ENCODE measurements around the gene DCXR.

Gene DCXR

DNA sequence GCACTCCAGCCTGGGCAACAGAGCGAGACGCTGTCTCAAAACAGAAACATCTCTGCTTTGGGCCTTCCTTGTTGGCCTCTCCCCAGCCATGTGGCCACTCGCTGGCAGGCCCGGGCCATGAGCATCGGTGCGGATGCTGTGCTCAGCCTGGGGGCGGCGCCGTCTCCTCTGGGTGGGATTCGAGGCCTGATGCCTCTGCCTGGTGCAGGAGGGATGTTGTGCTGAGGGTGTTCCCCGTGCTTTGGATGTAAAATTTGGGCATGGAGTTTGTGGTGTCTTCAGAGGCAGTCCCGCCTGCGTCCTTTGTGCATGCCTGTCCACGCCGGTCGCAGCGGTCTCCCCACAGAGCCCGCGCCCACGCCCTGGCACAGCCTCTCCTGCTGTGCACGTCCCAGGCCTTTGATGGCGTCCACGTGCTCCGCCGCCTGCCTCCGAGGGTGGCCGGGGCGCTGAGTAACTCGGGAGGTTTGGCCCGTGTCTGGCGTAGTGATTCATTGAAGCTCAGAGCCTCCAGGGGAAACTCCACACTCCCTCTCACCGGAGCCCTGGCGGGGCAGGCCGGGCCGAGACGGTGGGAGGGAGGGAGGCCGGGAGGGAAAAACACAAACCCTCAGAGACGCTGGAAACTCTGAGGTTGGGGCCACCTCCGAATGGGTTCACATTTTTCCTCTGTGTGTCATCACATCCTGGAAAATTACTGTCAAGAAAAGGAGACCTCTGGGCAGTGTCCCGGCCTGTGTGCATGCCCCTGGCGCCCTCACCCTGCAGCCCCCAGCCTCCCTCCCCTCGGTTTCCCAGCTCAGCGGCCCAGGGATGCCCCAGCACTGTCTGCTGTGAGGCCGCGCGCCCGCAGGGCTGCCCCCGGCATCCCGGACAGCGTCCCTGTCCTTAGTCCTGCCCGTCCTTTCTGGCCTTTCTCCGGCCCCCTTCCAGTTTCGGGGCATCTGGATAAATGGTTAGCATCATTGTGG is 33.8 kb downstream of the DCXR start:
- TF ChIP-seq, protein P1, sequence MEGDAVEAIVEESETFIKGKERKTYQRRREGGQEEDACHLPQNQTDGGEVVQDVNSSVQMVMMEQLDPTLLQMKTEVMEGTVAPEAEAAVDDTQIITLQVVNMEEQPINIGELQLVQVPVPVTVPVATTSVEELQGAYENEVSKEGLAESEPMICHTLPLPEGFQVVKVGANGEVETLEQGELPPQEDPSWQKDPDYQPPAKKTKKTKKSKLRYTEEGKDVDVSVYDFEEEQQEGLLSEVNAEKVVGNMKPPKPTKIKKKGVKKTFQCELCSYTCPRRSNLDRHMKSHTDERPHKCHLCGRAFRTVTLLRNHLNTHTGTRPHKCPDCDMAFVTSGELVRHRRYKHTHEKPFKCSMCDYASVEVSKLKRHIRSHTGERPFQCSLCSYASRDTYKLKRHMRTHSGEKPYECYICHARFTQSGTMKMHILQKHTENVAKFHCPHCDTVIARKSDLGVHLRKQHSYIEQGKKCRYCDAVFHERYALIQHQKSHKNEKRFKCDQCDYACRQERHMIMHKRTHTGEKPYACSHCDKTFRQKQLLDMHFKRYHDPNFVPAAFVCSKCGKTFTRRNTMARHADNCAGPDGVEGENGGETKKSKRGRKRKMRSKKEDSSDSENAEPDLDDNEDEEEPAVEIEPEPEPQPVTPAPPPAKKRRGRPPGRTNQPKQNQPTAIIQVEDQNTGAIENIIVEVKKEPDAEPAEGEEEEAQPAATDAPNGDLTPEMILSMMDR (IDR thresholded peaks at IDR 0.05; ENCODE audit: unreplicated experiment in 3 of 3): no peak
- peak overlapping the region in 2 of 3 experiments; percentile 45 to 46 for H3K27ac Mint-ChIP-seq
- H3K36me3 Mint-ChIP-seq (ENCODE audit: low read depth): no peaks in the 10 kb centered on the region
- H3K4me3 Mint-ChIP-seq: peak overlapping the region in 1 of 3 experiments; percentile 28
- no peaks in the 10 kb centered on the region for H3K27me3 Mint-ChIP-seq (ENCODE audit: low read depth)
- H3K9me3 Mint-ChIP-seq: no peaks in the 10 kb centered on the region
- H3K4me1 Mint-ChIP-seq: peaks cover 29% of the 10 kb centered on the region

DNA sequence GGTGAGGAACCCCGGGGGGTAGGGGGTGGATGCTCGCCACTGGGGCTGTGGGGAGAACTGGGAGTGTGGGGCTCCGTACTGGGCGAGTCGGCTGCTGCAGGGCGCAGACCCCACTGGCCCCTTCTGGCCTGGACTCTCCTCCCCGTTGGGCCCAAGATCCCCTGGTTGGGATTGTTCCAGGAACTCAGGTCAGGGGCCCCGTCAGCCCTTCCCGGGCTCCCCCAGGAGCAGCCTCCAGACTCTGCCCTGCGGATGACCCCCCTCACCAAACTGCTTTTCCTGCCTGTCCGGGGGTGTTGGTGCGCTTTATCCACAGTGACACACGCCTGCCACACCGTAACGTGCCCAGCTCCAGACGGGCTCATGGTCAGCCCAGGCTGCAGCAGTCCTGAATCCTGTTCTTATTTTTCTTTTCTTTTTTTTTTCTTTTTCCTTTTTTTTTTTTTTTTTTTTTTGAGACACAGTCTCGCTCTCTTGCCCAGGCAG is 35.9 kb downstream of the DCXR start:
- no peaks in the 10 kb centered on the region for H3K9me3 Mint-ChIP-seq
- no peaks in the 10 kb centered on the region for H3K27me3 Mint-ChIP-seq (ENCODE audit: low read depth)
- no peak overlapping the region for H3K4me3 Mint-ChIP-seq
- TF ChIP-seq, protein P1 (IDR thresholded peaks at IDR 0.05; ENCODE audit: unreplicated experiment in 3 of 3): no peak
- peaks cover 5% of the 10 kb centered on the region for H3K36me3 Mint-ChIP-seq (ENCODE audit: low read depth)
- H3K27ac Mint-ChIP-seq: peak overlapping the region in 1 of 3 experiments; percentile 63
- peaks cover 37% of the 10 kb centered on the region for H3K4me1 Mint-ChIP-seq

DNA sequence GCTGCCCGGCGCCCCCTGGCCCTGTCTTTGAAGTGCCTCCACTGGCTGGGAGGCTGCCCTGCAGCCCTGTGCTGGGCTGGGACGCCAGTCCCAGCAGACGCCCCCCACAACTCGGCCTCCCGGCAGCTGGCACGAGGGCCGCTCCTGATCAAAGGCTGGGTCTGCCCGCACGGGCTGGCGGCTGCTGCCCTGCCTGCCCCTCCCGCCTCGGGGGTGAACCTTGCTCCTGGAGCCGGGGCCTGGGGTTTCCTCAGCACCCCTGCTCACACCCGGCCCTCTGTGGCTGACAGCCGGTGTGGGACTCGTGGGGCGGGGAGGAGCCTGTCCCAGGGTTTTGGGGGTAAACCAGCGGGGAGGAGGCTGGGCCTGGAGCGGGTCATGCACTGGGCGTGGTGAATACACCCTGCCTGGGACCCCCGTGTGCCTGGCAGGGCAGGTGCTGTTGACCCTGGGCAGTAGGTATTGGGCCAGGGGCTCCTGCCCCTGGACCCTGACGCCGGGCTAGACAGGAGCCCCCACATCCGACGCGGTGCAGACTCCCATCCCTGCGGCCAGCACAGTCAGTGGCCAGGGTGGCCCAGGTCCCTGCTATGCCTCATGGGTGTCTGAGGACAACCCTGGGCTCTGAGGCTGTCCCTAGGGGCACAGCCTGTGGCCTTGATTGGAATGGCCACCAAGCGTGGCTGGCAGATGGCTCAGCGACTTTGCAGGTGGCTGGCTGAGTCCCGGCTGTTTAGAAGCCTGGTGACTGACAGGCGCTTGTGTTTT is 36.5 kb downstream of the DCXR start:
- TF ChIP-seq, protein P1 (IDR thresholded peaks at IDR 0.05; ENCODE audit: unreplicated experiment in 3 of 3): no peak
- H3K4me3 Mint-ChIP-seq: no peak overlapping the region
- H3K9me3 Mint-ChIP-seq: no peaks in the 10 kb centered on the region
- no peaks in the 10 kb centered on the region for H3K27me3 Mint-ChIP-seq (ENCODE audit: low read depth)
- peak overlapping the region in 2 of 3 experiments; percentile 77 to 97 for H3K27ac Mint-ChIP-seq
- H3K4me1 Mint-ChIP-seq: peaks cover 31% of the 10 kb centered on the region
- H3K36me3 Mint-ChIP-seq (ENCODE audit: low read depth): peaks cover 5% of the 10 kb centered on the region

DNA sequence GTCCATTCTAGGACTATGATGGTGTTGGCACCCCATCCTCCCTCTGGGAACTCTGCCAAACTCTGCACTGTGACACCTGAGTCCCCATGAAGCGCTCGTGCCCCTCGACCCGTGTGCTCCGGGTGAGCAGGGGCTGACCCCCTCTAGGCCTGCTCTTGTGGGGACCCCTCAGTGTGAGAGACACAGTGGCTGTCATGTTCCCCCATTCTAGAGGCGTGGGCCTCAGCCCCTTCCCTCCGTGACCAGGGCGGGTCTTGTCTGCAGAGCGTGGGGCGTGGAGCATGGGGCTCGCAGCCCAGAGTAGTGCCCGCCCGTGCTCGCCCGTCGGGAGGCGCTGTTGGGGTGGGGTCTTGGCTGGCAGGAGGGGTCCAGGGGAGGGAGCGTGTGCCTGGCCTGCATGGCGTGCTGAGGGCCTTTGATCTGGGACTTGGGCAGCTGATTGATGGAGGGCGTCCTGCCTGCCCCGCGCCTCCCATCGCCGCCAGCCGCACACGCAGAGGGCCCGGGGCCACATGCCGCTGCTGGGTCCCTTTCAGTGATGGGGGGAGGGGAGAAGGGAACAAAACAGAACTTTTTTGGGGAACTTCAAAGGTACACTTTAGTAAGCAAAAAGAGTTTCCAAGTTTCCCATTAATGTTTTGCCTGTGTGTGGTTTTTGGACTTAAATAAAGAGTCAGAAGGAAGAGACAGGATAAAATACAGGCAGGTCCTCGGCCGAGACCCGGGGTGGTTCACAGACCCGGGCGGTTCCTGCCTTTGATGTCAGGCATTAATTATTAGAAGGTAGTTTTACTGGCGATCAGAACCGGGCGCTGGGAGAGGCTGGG is 37.3 kb downstream of the DCXR start:
- Mint-ChIP-seq H3K9me3 (no peaks in the 10 kb centered on the region), H3K4me1 (peaks cover 28% of the 10 kb centered on the region), H3K36me3 (ENCODE audit: low read depth) (peaks cover 5% of the 10 kb centered on the region), H3K27me3 (ENCODE audit: low read depth) (no peaks in the 10 kb centered on the region), H3K27ac (peak overlapping the region; percentile 28 to 97 (median 77)), H3K4me3 (peak overlapping the region in 1 of 3 experiments; percentile 71)
- TF ChIP-seq, protein P1 (IDR thresholded peaks at IDR 0.05; ENCODE audit: unreplicated experiment in 3 of 3): peak in 1 of 3 experiments; percentile 6

DNA sequence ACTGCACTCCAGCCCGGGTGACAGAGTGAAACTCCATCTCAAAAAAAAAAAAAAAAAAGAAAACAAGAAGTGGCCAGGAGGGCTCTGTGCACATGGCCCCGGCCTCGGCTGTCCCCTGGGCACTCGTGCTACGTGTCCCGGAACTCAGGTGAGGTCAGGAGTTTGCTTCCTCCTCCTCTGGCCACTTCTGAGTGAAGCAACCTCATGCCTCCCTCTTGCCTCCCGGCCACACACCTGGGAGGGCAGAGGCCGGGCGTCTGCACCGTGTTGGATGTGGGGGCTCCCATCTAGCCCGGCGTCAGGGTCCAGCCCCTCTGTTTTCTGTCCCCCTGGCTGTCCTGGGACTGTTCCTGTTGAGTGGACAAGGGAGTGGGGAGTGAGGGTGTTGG is 37.9 kb downstream of the DCXR start:
- H3K36me3 Mint-ChIP-seq (ENCODE audit: low read depth): peaks cover 5% of the 10 kb centered on the region
- H3K9me3 Mint-ChIP-seq: no peaks in the 10 kb centered on the region
- peak overlapping the region; percentile 28 to 77 (median 57) for H3K27ac Mint-ChIP-seq
- no peaks in the 10 kb centered on the region for H3K27me3 Mint-ChIP-seq (ENCODE audit: low read depth)
- H3K4me1 Mint-ChIP-seq: peaks cover 28% of the 10 kb centered on the region
- TF ChIP-seq, protein P1 (IDR thresholded peaks at IDR 0.05; ENCODE audit: unreplicated experiment in 3 of 3): no peak
- H3K4me3 Mint-ChIP-seq: no peak overlapping the region
